Measurements from ENCODE around the gene PLCL2. TPM values are rescaled to one million over a fixed set of nuclear protein-coding genes. Genes with fewer than 3 reads are reported as not detected.

PLCL2 gene
- total and polyA plus RNA-seq, 2 donors (not counting 3 experiments of a cell fraction or from before 2014, with no cell fraction given), result 2.3 to 10.7 TPM

DNA sequence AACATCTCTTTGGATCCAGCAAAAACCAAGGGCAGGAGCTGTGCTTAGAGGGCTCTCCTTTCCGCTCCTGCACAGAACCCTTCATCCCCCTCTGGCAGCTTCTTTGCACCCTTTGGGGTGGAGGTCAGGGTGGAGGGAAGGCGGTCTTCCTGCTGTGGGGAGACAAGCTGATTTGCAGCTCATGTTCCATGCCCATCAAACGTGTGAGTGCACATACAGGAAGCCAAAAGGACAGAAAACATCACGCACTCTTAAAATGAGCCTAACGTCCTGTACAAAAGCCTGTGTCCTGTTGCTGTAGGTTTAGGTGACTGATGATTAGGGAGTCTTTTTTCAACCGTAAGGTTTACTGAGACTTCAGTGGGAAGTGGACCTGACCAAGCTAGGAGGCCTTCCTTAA lies 195.2 kb downstream of the PLCL2 start:
- Histone ChIP-seq H2AFZ (ENCODE audit: low read depth, low read length) (no peak overlapping the region), H3K27ac (ENCODE audit: insufficient read depth, low read depth, low read length) (no peak overlapping the region), H3K4me3 (replicated peaks in 1 of 3; ENCODE audit: insufficient read depth in 1 of 3, low read depth in 1 of 3, low read length in 3 of 3) (no peak overlapping the region), H3K4me2 (ENCODE audit: insufficient read depth, low read length) (no peak overlapping the region), H3K36me3 (ENCODE audit: control insufficient read depth in 2 of 2, extremely low read depth in 1 of 2, insufficient read depth in 2 of 2, low read length in 2 of 2) (no peaks in the 10 kb centered on the region), H3K9ac (replicated peaks; ENCODE audit: extremely low read depth, insufficient read depth, low read length) (no peak overlapping the region), H3K27me3 (ENCODE audit: control insufficient read depth in 2 of 2, insufficient read depth in 2 of 2, low read length in 2 of 2) (no peaks in the 10 kb centered on the region), H3K4me1 (ENCODE audit: control insufficient read depth, extremely low read depth, insufficient read depth, low read length) (no peaks in the 10 kb centered on the region), H3K79me2 (ENCODE audit: control insufficient read depth, insufficient read depth, low read length) (no peaks in the 10 kb centered on the region), H4K20me1 (replicated peaks; ENCODE audit: control insufficient read depth, extremely low read depth, insufficient read depth, low read length) (no peaks in the 10 kb centered on the region), H3K9me1 (replicated peaks; ENCODE audit: control insufficient read depth, extremely low read depth, insufficient read depth, low read length) (no peaks in the 10 kb centered on the region), H3K9me3 (replicated peaks; ENCODE audit: control insufficient read depth, insufficient read depth, low read length) (no peaks in the 10 kb centered on the region)
- TF ChIP-seq, protein P1, sequence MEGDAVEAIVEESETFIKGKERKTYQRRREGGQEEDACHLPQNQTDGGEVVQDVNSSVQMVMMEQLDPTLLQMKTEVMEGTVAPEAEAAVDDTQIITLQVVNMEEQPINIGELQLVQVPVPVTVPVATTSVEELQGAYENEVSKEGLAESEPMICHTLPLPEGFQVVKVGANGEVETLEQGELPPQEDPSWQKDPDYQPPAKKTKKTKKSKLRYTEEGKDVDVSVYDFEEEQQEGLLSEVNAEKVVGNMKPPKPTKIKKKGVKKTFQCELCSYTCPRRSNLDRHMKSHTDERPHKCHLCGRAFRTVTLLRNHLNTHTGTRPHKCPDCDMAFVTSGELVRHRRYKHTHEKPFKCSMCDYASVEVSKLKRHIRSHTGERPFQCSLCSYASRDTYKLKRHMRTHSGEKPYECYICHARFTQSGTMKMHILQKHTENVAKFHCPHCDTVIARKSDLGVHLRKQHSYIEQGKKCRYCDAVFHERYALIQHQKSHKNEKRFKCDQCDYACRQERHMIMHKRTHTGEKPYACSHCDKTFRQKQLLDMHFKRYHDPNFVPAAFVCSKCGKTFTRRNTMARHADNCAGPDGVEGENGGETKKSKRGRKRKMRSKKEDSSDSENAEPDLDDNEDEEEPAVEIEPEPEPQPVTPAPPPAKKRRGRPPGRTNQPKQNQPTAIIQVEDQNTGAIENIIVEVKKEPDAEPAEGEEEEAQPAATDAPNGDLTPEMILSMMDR (IDR thresholded peaks at IDR 0.05; ENCODE audit: extremely low read depth in 1 of 2, insufficient read depth in 1 of 2, low read depth in 1 of 2, low read length in 2 of 2), result no peak
- TF ChIP-seq MYC (IDR thresholded peaks at IDR 0.05; ENCODE audit: low read depth, low read length), result no peak
- TF ChIP-seq FOS (IDR thresholded peaks at IDR 0.05; ENCODE audit: borderline replicate concordance, insufficient read depth, low read length), result no peak
- TF ChIP-seq, protein P2, sequence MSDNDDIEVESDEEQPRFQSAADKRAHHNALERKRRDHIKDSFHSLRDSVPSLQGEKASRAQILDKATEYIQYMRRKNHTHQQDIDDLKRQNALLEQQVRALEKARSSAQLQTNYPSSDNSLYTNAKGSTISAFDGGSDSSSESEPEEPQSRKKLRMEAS (IDR thresholded peaks at IDR 0.05; ENCODE audit: insufficient read depth, insufficient read length), result no peak
- TF ChIP-seq POLR2AphosphoS5 (IDR thresholded peaks at IDR 0.05; ENCODE audit: insufficient read depth, low read depth, low read length), result no peak
- no peak for TF ChIP-seq POLR2A (IDR thresholded peaks at IDR 0.05; ENCODE audit: low read depth, low read length)
- no peak for TF ChIP-seq JUN (IDR thresholded peaks at IDR 0.05; ENCODE audit: borderline replicate concordance, insufficient read depth, insufficient read length, low read depth)
- no peak for TF ChIP-seq EZH2 (IDR thresholded peaks at IDR 0.05; ENCODE audit: borderline replicate concordance, low read depth, low read length, severe bottlenecking)
- TF ChIP-seq GATA2 (IDR thresholded peaks at IDR 0.05; ENCODE audit: insufficient read depth, insufficient read length, low read depth, low read length), result no peak
- no peak for FAIRE-seq
- intact Hi-C loops (cut with micrococcal nuclease) (no loop called here), dilution Hi-C loops (cut with MboI; ENCODE audit: extremely low pct_ligation_motif_present, low sequenced_read_pairs) (no loop called here)
- ChIA-PET CTCF (no interaction called here), POLR2A (no interaction called here)
- DNase-seq (ENCODE audit: low read depth, low spot score), result no peak
- BruUV-seq (replicated peaks), result no TSS peak
